OCI-LY7 (cell line): ENCODE results near the gene GTSF1L. TPM values are rescaled to one million over a fixed set of nuclear protein-coding genes. Genes with fewer than 3 reads are reported as not detected.

Experiments used
- BruUV-seq: library from RNA; stranded (reverse); fragments of 400-500 nt; replicated peaks from 2 replicates; lab custom pipeline; 2021; lab: Mats Ljungman, UMichigan
- CTCF ChIA-PET: fragments of 300-600 bp; sonication (Branson Sonifier 250); formaldehyde crosslinking; loops from one replicate; lab custom pipeline; 2022; ENCODE audit warnings: antibody characterized with exemption; ENCODE audit not compliant: unreplicated experiment; lab: Charles Lee
- POLR2A ChIA-PET: fragments of 300-600 bp; sonication (Branson Sonifier 250); formaldehyde crosslinking; loops from one replicate; lab custom pipeline; 2022; ENCODE audit warnings: antibody characterized with exemption; lab: Charles Lee
- DNase-seq: peaks from one replicate; pipeline ENCODE4 v3.0.0-alpha.2; 2015; ENCODE audit warnings: low spot score
- H2AFZ ChIP-seq: fragments of 200-600 bp; sonication (generic), shearing (Covaris generic); 2 replicates; pipeline ENCODE4 v1.6.1; 2014; ENCODE audit warnings: mild to moderate bottlenecking, antibody characterized with exemption, low read length, moderate library complexity
- H3K27ac ChIP-seq: fragments of 200-600 bp; sonication (generic); 2 replicates; pipeline ENCODE4 v1.5.1; 2014; ENCODE audit warnings: mixed run types, low read depth, mild to moderate bottlenecking, moderate library complexity, low read length, inconsistent platforms; ENCODE audit not compliant: poor library complexity, severe bottlenecking
- H3K36me3 ChIP-seq: fragments of 200-600 bp; sonication (generic); 2 replicates; pipeline ENCODE4 v1.6.1; 2014; ENCODE audit warnings: mild to moderate bottlenecking, antibody characterized with exemption, low read length, moderate library complexity, mixed read lengths; ENCODE audit not compliant: insufficient read depth
- H3K4me1 ChIP-seq: fragments of 200-600 bp; sonication (generic); 2 replicates; pipeline ENCODE4 v1.5.1; 2014; ENCODE audit warnings: mild to moderate bottlenecking, low read length; ENCODE audit not compliant: insufficient read depth, poor library complexity, severe bottlenecking
- H3K4me2 ChIP-seq: fragments of 200-600 bp; sonication (generic); 2 replicates; pipeline ENCODE4 v1.6.1; 2014; ENCODE audit warnings: mild to moderate bottlenecking, low read length
- H3K4me3 ChIP-seq: fragments of 200-600 bp; sonication (generic); 2 replicates; pipeline ENCODE4 v1.5.1; 2014; ENCODE audit warnings: mild to moderate bottlenecking, low read depth, low read length; ENCODE audit not compliant: poor library complexity, severe bottlenecking
- H3K79me2 ChIP-seq: fragments of 200-600 bp; sonication (generic); 2 replicates; pipeline ENCODE4 v1.6.1; 2016; ENCODE audit warnings: low read depth, mild to moderate bottlenecking, low read length, moderate library complexity, mixed read lengths; ENCODE audit not compliant: insufficient read depth
- H3K9me2 ChIP-seq: fragments of 200-600 bp; sonication (generic); 2 replicates; pipeline ENCODE4 v1.6.1; 2016; ENCODE audit warnings: mild to moderate bottlenecking, low read length, mixed read lengths; ENCODE audit not compliant: insufficient read depth
- H3K9me3 ChIP-seq: fragments of 200-600 bp; sonication (generic); 2 replicates; pipeline ENCODE4 v1.6.1; 2014; ENCODE audit warnings: mild to moderate bottlenecking, mixed run types, low read length, mixed read lengths
- H4K20me1 ChIP-seq: fragments of 200-600 bp; sonication (generic); 2 replicates; pipeline ENCODE4 v1.6.1; 2014; ENCODE audit warnings: mild to moderate bottlenecking, antibody characterized with exemption, low read length, moderate library complexity, mixed read lengths; ENCODE audit not compliant: insufficient read depth
- EZH2phosphoT487 ChIP-seq: fragments of 200-600 bp; sonication (generic); IDR thresholded peaks from 2 replicates; pipeline ENCODE4 v1.6.1; 2018; ENCODE audit warnings: low read depth, borderline replicate concordance, mild to moderate bottlenecking, mixed run types, antibody characterized with exemption, low read length, moderate library complexity, mixed read lengths
- intact Hi-C: fragments of 100-400 bp; cut with micrococcal nuclease; formaldehyde crosslinking; loops from one replicate; pipeline ENCODE4 v1.10.0; 2022; ENCODE audit not compliant: unreplicated experiment
- total RNA-seq, 2 experiments: library from RNA; depleted of rRNA in 1 of 2; stranded (reverse); fragments of >200 nt in 1 of 2; shearing (Covaris generic) in 1 of 2; gene quantifications; 2 replicates each; pipeline ENCODE4 v1.2.3, GENCODE V29; 2014 to 2022
- TF ChIP-seq, protein P1 (sequence below): fragments of 200-600 bp; sonication (generic); conservative IDR thresholded peaks from 2 replicates; pipeline ENCODE4 v1.5.1; 2014; ENCODE audit warnings: mild to moderate bottlenecking, antibody characterized with exemption, low read length, moderate library complexity, mixed read lengths

The GTSF1L gene
- total RNA-seq, 2 experiments from 2014 or later: 3.1 to 3.3 TPM

GRCh38 chr20:43681991-43682410 lies 44.8 kb downstream of the GTSF1L start:
- H3K4me3 ChIP-seq: peak overlapping the region; percentile 59
- H3K9me2 ChIP-seq: no peaks in the 10 kb centered on the region
- H3K79me2 ChIP-seq: peaks cover 71% of the 10 kb centered on the region
- ChIA-PET CTCF (no interaction called here), POLR2A (interaction anchor here (0.5 to 1.5 kb wide), 6 partner anchors 11 to 96 kb away, joined by 3 to 8 read pairs (median 3); partner anchors contain the start of gene IFT52)
- TF ChIP-seq EZH2phosphoT487: no peak
- TF ChIP-seq, protein P1, sequence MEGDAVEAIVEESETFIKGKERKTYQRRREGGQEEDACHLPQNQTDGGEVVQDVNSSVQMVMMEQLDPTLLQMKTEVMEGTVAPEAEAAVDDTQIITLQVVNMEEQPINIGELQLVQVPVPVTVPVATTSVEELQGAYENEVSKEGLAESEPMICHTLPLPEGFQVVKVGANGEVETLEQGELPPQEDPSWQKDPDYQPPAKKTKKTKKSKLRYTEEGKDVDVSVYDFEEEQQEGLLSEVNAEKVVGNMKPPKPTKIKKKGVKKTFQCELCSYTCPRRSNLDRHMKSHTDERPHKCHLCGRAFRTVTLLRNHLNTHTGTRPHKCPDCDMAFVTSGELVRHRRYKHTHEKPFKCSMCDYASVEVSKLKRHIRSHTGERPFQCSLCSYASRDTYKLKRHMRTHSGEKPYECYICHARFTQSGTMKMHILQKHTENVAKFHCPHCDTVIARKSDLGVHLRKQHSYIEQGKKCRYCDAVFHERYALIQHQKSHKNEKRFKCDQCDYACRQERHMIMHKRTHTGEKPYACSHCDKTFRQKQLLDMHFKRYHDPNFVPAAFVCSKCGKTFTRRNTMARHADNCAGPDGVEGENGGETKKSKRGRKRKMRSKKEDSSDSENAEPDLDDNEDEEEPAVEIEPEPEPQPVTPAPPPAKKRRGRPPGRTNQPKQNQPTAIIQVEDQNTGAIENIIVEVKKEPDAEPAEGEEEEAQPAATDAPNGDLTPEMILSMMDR: no peak
- H4K20me1 ChIP-seq: peaks cover 4% of the 10 kb centered on the region; the same call in 1 of the 2 replicates
- BruUV-seq: no TSS peak
- H3K4me2 ChIP-seq: peak overlapping the region; percentile 79
- intact Hi-C loops: loop anchor here (1.0 to 5.0 kb wide), 4 partner anchors 15 to 225 kb away; partner anchors contain the start of genes MYBL2 and SRSF6
- peaks cover 85% of the 10 kb centered on the region for H3K36me3 ChIP-seq
- H2AFZ ChIP-seq: no peak overlapping the region
- H3K27ac ChIP-seq: peak overlapping the region; percentile 97
- H3K4me1 ChIP-seq: peaks cover 71% of the 10 kb centered on the region
- H3K9me3 ChIP-seq: no peaks in the 10 kb centered on the region
- DNase-seq: peak; percentile 99

GRCh38 chr20:43681468-43681942 lies 45.3 kb downstream of the GTSF1L start:
- peak; percentile 82 for DNase-seq
- intact Hi-C loops: loop anchor here (5.0 kb wide), 2 partner anchors 41 to 224 kb away; partner anchors contain the start of gene SRSF6
- BruUV-seq: TSS peak; percentile 96
- Histone ChIP-seq H3K9me2 (no peaks in the 10 kb centered on the region), H4K20me1 (peaks cover 8% of the 10 kb centered on the region; the same call in 1 of the 2 replicates), H3K9me3 (no peaks in the 10 kb centered on the region), H3K27ac (peak overlapping the region; percentile 97), H3K79me2 (peaks cover 71% of the 10 kb centered on the region), H2AFZ (no peak overlapping the region), H3K4me3 (peak overlapping the region; percentile 59), H3K4me2 (peak overlapping the region; percentile 79), H3K4me1 (peaks cover 76% of the 10 kb centered on the region), H3K36me3 (peaks cover 85% of the 10 kb centered on the region)
- ChIA-PET POLR2A (interaction anchor here (0.6 to 1.5 kb wide), 6 partner anchors 12 to 95 kb away, joined by 3 to 8 read pairs (median 4); no protein-coding TSS in a partner anchor), CTCF (interaction anchor here (0.5 kb wide), 1 partner anchor 63 kb away, joined by 3 read pairs; no protein-coding TSS in a partner anchor)
- TF ChIP-seq, protein P1: peak; percentile 61
- TF ChIP-seq EZH2phosphoT487: no peak
